ENCODE measurements around the gene C1orf115.

Gene C1orf115

DNA sequence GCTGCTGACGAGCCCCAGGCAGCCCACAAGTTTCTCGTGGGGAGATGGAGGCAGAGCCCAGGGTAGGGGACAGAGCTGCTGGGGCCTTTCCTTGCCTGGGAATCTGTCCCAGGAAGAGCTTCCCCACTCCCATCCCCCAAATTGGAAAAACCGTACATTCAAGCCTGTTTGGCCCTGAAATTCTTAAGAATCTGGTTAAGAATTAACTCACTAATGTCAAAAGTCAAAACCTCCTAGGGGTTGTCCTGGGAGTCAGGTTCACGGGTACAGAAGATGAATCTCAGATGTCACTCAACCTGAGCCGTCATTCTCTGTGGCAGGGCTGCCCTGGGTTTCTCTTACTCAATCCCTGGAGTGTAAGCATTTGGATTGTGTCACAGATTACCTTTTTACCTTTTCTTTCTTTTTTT, 8.4 kb downstream of the C1orf115 start:
- Histone ChIP-seq H3K9me2 (replicated peaks; ENCODE audit: low read depth, low read length) (no peaks in the 10 kb centered on the region), H3K79me2 (ENCODE audit: insufficient read depth, low read length) (no peaks in the 10 kb centered on the region), H3K4me2 (ENCODE audit: low read depth, low read length, poor library complexity, severe bottlenecking) (no peak overlapping the region), H3K9me3 (ENCODE audit: insufficient read depth, low read depth, low read length) (no peaks in the 10 kb centered on the region), H3F3A (ENCODE audit: low read depth) (no peaks in the 10 kb centered on the region), H2AFZ (ENCODE audit: low read length) (no peak overlapping the region), H3K27me3 (ENCODE audit: insufficient read depth, low read length, poor library complexity, severe bottlenecking) (peaks cover 5% of the 10 kb centered on the region), H4K20me1 (ENCODE audit: insufficient read depth, low read length, poor library complexity, severe bottlenecking) (no peaks in the 10 kb centered on the region), H3K9ac (ENCODE audit: low read depth, low read length, poor library complexity, severe bottlenecking) (no peak overlapping the region), H3K36me3 (ENCODE audit: insufficient read depth, low read length) (no peaks in the 10 kb centered on the region), H3K4me3 (ENCODE audit: low read length, poor library complexity, severe bottlenecking) (no peak overlapping the region), H3K4me1 (ENCODE audit: insufficient read depth, low read length, poor library complexity, severe bottlenecking) (no peaks in the 10 kb centered on the region)
- TF ChIP-seq EZH2phosphoT487 (IDR thresholded peaks at IDR 0.05; ENCODE audit: borderline replicate concordance) (no peak), CTCF (conservative IDR thresholded peaks at IDR 0.05; ENCODE audit: low read length) (no peak)

DNA sequence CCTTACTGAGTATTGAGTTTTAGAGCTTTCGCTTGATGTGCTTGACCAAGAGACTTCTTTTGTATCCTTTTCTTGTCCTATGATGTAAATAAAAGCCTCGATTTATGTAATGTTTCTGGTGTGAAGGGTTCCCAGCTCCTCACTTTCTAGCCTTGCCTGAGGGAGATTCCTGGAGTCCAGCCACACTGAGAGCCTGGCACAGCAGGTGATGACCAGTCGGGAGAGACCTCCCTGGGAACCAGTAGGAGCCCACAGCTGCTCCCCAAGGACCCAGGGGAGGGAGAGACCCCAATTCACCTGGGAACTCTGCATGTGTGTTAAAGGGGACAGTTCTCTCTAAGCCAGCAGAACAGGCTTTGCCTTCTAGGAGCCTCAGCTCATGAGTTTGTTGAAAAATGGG, 8.9 kb downstream of the C1orf115 start:
- H3K9me2 ChIP-seq (replicated peaks; ENCODE audit: low read depth, low read length) = no peaks in the 10 kb centered on the region
- no peak overlapping the region for H3K4me2 ChIP-seq (ENCODE audit: low read depth, low read length, poor library complexity, severe bottlenecking)
- no peaks in the 10 kb centered on the region for H3K36me3 ChIP-seq (ENCODE audit: insufficient read depth, low read length)
- H3K9ac ChIP-seq (ENCODE audit: low read depth, low read length, poor library complexity, severe bottlenecking) = no peak overlapping the region
- no peaks in the 10 kb centered on the region for H4K20me1 ChIP-seq (ENCODE audit: insufficient read depth, low read length, poor library complexity, severe bottlenecking)
- no peaks in the 10 kb centered on the region for H3F3A ChIP-seq (ENCODE audit: low read depth)
- TF ChIP-seq EZH2phosphoT487 (IDR thresholded peaks at IDR 0.05; ENCODE audit: borderline replicate concordance) (no peak), CTCF (conservative IDR thresholded peaks at IDR 0.05; ENCODE audit: low read length) (no peak)
- H3K9me3 ChIP-seq (ENCODE audit: insufficient read depth, low read depth, low read length) = no peaks in the 10 kb centered on the region
- H3K27me3 ChIP-seq (ENCODE audit: insufficient read depth, low read length, poor library complexity, severe bottlenecking) = peaks cover 5% of the 10 kb centered on the region
- H3K79me2 ChIP-seq (ENCODE audit: insufficient read depth, low read length) = no peaks in the 10 kb centered on the region
- H3K4me1 ChIP-seq (ENCODE audit: insufficient read depth, low read length, poor library complexity, severe bottlenecking) = no peaks in the 10 kb centered on the region
- H2AFZ ChIP-seq (ENCODE audit: low read length) = no peak overlapping the region
- no peak overlapping the region for H3K4me3 ChIP-seq (ENCODE audit: low read length, poor library complexity, severe bottlenecking)

DNA sequence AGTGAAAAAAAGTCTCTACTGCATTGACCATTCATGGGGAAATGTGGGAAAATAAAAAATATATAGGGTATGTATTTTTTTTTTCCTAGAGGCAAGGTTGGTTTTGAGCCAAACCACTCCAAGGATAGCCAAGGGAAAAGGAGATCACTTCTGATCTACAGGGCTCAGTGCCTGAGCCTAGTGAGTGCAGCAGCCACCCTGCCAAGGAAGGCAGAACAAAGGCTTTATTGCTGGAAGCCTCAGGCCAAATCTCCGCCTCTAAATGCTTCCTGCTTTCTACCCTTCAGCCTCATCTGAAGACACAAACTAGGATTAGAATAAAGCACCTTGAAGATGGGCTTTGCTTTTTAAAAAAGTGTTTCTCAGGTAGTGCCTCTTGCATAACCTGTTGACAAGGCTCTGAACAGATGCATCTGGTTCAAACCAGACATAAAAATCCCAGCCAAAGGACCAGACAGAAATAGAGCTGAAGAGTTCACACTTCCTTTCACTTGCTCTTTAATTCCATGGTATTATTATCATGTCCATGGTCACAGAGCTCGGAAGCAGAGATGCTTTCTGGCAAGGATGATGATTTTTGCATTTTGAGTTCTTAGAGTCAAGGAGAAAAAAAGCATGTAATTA, 10.5 kb downstream of the C1orf115 start:
- no peak overlapping the region for H2AFZ ChIP-seq (ENCODE audit: low read length)
- TF ChIP-seq CTCF (conservative IDR thresholded peaks at IDR 0.05; ENCODE audit: low read length) = no peak
- TF ChIP-seq EZH2phosphoT487 (IDR thresholded peaks at IDR 0.05; ENCODE audit: borderline replicate concordance) = no peak
- H3K36me3 ChIP-seq (ENCODE audit: insufficient read depth, low read length) = no peaks in the 10 kb centered on the region
- H3K9me2 ChIP-seq (replicated peaks; ENCODE audit: low read depth, low read length) = no peaks in the 10 kb centered on the region
- H3K4me3 ChIP-seq (ENCODE audit: low read length, poor library complexity, severe bottlenecking) = no peak overlapping the region
- no peaks in the 10 kb centered on the region for H4K20me1 ChIP-seq (ENCODE audit: insufficient read depth, low read length, poor library complexity, severe bottlenecking)
- H3K4me1 ChIP-seq (ENCODE audit: insufficient read depth, low read length, poor library complexity, severe bottlenecking) = no peaks in the 10 kb centered on the region
- H3K9me3 ChIP-seq (ENCODE audit: insufficient read depth, low read depth, low read length) = no peaks in the 10 kb centered on the region
- H3K27me3 ChIP-seq (ENCODE audit: insufficient read depth, low read length, poor library complexity, severe bottlenecking) = peaks cover 5% of the 10 kb centered on the region
- H3K9ac ChIP-seq (ENCODE audit: low read depth, low read length, poor library complexity, severe bottlenecking) = no peak overlapping the region
- no peak overlapping the region for H3K4me2 ChIP-seq (ENCODE audit: low read depth, low read length, poor library complexity, severe bottlenecking)
- H3F3A ChIP-seq (ENCODE audit: low read depth) = no peaks in the 10 kb centered on the region
- no peaks in the 10 kb centered on the region for H3K79me2 ChIP-seq (ENCODE audit: insufficient read depth, low read length)
